ENCODE measurements around the gene PRR5L. TPM values are rescaled to one million over a fixed set of nuclear protein-coding genes. Genes with fewer than 3 reads are reported as not detected.

Gene PRR5L
- total and polyA plus RNA-seq, 9 of the 15 experiments (the other 6 are each of a cell fraction or from before 2014, with no cell fraction given): 0.11 to 0.60 (median 0.36) TPM; not detected in 2

- in situ Hi-C loops (cut with MboI) (no loop called here), intact Hi-C loops (cut with micrococcal nuclease) (no loop called here)
- Histone ChIP-seq H4K20me1 (replicated peaks; ENCODE audit: control insufficient read depth, insufficient read depth, low read length) (no peaks in the 10 kb centered on the region), H3K27ac (ENCODE audit: extremely low read depth, low read depth, low read length) (peak overlapping the region; percentile 58; the same call in 1 of the 3 replicates), H3K79me2 (ENCODE audit: control insufficient read depth, insufficient read depth, low read length) (no peaks in the 10 kb centered on the region), H3K36me3 (ENCODE audit: control insufficient read depth, insufficient read depth, low read length) (no peaks in the 10 kb centered on the region), H3K4me2 (ENCODE audit: insufficient read depth, low read length) (peak overlapping the region; percentile 43; the same call in 1 of the 2 replicates), H3K4me1 (replicated peaks in 1 of 2; ENCODE audit: control insufficient read depth in 2 of 2, insufficient read depth in 2 of 2, low read length in 2 of 2) (peaks cover 10 to 40% of the 10 kb centered on the region in 2 experiments; a peak in 4 of 5 replicates), H3K9ac (ENCODE audit: insufficient read depth in 1 of 2, low read depth in 2 of 2, low read length in 2 of 2) (peak overlapping the region in 1 of 2 experiments; percentile 0; a peak in 2 of 4 replicates), H3K27me3 (ENCODE audit: control insufficient read depth in 2 of 2, insufficient read depth in 2 of 2, low read length in 2 of 2) (no peaks in the 10 kb centered on the region), H3K4me3 (no peak overlapping the region), H2AFZ (ENCODE audit: low read depth, low read length) (peak overlapping the region; percentile 81), H3K9me3 (replicated peaks; ENCODE audit: control insufficient read depth, insufficient read depth, low read depth, low read length) (no peaks in the 10 kb centered on the region), H3K9me1 (ENCODE audit: control insufficient read depth, insufficient read depth, low read length) (no peaks in the 10 kb centered on the region)
- ATAC-seq: peak; percentile 15; the same call in 2 of the 3 replicates
- DNase-seq (ENCODE audit: extremely low read depth in 1 of 4, low spot score in 3 of 4): no peak
- no peak for FAIRE-seq
- TF ChIP-seq THRB (CRISPR knock-in tag; conservative IDR thresholded peaks at IDR 0.05) (0 out of 2 replicates have a peak, but pooled peaks have one; percentile 6), ZNF512 (tag; IDR thresholded peaks at IDR 0.05) (no peak)
- ChIA-PET POLR2A (interaction anchor here (0.7 kb wide), 1 partner anchor 1235 kb away, joined by 6 read pairs; no protein-coding TSS in a partner anchor), CTCF (ENCODE audit: low intra/inter-chr PET ratio) (no interaction called here)
- 26% methylated on average over 6 of the region's 6 CpGs for WGBS (ENCODE audit: insufficient coverage, low coverage, missing lambda C conversion rate)
- BruUV-seq (replicated peaks): no TSS peak
Measured at GRCh38 chr11:36408498-36409136, 112.5 kb downstream of the PRR5L start.

Measured in K562 (cell line).